ENCODE measurements around the gene UBD.

UBD gene

DNA sequence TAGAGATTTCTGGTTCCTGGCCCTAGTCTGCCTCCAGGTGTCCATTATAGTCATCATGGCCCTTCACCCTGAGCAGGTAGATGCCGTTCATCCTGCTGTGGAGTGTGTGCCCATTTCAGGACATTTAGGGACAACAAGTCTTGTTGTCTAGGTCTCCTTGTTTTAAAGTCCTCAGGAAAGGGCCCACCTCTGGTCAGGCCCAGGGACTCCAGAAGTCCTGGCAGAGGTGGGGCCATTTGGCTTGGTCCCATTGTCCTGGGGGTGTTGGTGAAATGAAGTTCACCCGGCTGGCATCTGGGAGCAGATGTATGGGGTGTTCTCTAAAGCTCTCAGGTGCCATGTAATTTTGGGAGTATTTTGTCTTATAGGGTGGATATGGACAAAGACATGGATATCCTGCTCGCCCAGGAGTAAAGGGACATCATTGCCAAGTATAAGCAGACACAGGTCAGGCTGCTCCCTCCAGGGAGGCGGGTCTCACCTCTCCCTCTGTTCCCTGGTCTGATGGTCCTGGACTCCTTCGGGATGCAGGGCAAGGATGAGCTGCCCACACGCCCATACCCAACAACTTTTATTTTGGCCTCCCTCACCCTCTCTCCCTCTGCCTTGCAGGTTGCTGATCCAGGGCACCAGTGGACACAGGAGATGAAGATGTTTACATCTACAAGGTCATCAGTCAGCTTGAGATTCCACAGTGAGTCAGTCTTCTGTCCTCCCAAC lies 40.1 kb downstream of the UBD start:
- no peak overlapping the region for H3K4me3 ChIP-seq (ENCODE audit: low read depth, low read length)
- H3K27me3 ChIP-seq (ENCODE audit: insufficient read depth, low read depth, severe bottlenecking) = peaks cover 28% of the 10 kb centered on the region
- H3K27ac ChIP-seq = no peak overlapping the region
- no peaks in the 10 kb centered on the region for H3K36me3 ChIP-seq
- DNase-seq = peak; percentile 4
- H3K9me3 ChIP-seq (ENCODE audit: severe bottlenecking) = peaks cover 6% of the 10 kb centered on the region
- no peak for TF ChIP-seq CTCF (IDR thresholded peaks at IDR 0.05; ENCODE audit: low read depth, low read length)

- peaks cover 2% of the 10 kb centered on the region for H3K9me3 ChIP-seq (ENCODE audit: severe bottlenecking)
- H3K36me3 ChIP-seq = no peaks in the 10 kb centered on the region
- peaks cover 24% of the 10 kb centered on the region for H3K27me3 ChIP-seq (ENCODE audit: insufficient read depth, low read depth, severe bottlenecking)
- DNase-seq = peak; percentile 2
- H3K4me3 ChIP-seq (ENCODE audit: low read depth, low read length) = no peak overlapping the region
- no peak for TF ChIP-seq CTCF (IDR thresholded peaks at IDR 0.05; ENCODE audit: low read depth, low read length)
- no peak overlapping the region for H3K27ac ChIP-seq
These were observed 41.6 kb downstream of the UBD start for GRCh38 chr6:29517728-29518440.

DNA sequence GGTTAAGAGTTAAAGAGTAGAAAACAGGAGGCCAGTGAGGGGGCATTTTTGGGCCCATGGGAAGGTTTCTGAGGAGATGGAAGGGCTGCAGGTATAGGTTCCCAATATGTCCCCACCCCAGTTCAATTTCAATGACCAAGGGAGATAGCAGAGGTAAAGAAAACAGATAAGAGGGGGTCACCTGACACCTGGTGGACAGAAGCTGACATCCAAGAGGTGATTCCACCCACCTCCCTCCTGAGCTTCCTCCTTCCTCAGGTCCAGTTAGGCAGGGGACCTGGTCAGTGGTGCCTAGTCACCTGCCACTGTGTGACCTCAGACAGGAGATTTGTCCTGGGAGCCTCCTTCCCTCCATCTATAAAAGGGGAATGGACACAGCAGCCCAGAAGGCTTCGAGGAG lies 42.3 kb downstream of the UBD start:
- TF ChIP-seq CTCF (IDR thresholded peaks at IDR 0.05; ENCODE audit: low read depth, low read length) = peak; percentile 58
- Histone ChIP-seq H3K4me3 (ENCODE audit: low read depth, low read length) (no peak overlapping the region), H3K36me3 (no peaks in the 10 kb centered on the region), H3K27me3 (ENCODE audit: insufficient read depth, low read depth, severe bottlenecking) (peaks cover 18% of the 10 kb centered on the region), H3K9me3 (ENCODE audit: severe bottlenecking) (no peaks in the 10 kb centered on the region), H3K27ac (no peak overlapping the region)
- DNase-seq = no peak

GRCh38 chr6:29516108-29516507 lies 43.4 kb downstream of the UBD start:
- Histone ChIP-seq H3K27me3 (ENCODE audit: insufficient read depth, low read depth, severe bottlenecking) (peaks cover 16% of the 10 kb centered on the region), H3K36me3 (no peaks in the 10 kb centered on the region), H3K9me3 (ENCODE audit: severe bottlenecking) (no peaks in the 10 kb centered on the region), H3K4me3 (ENCODE audit: low read depth, low read length) (no peak overlapping the region), H3K27ac (no peak overlapping the region)
- no peak for TF ChIP-seq CTCF (IDR thresholded peaks at IDR 0.05; ENCODE audit: low read depth, low read length)
- DNase-seq = no peak

DNA sequence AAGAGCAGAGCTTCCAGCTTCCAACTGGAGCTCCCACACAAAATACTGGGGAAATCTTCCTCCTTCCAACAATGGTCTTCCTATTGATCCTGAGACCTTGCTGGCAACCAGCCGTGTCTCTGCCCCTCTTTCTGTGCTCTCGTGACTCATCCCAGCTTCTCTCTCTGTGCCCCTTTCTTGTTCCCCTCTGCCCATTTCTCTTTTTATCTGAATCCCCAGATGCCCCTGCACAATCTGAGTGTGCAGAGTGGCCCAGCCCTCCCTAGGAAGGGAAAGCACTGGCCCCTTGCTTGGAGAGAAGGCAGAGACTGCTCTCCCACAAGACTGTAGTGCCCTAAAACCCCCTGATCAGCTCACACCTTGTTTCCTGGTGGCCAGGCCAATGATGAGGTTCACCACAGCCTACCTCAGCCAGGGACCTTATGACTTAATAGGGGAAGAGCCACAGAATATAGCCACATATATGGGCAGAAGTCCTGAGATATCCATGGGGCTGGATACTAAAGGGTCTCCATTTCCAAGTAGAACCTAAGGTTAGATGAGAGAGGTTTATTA lies 48.7 kb downstream of the UBD start:
- DNase-seq = peak; percentile 4
- Histone ChIP-seq H3K27me3 (ENCODE audit: insufficient read depth, low read depth, severe bottlenecking) (peaks cover 7% of the 10 kb centered on the region), H3K4me3 (ENCODE audit: low read depth, low read length) (no peak overlapping the region), H3K36me3 (no peaks in the 10 kb centered on the region), H3K9me3 (ENCODE audit: severe bottlenecking) (no peaks in the 10 kb centered on the region), H3K27ac (no peak overlapping the region)
- no peak for TF ChIP-seq CTCF (IDR thresholded peaks at IDR 0.05; ENCODE audit: low read depth, low read length)

All from WERI-Rb-1 (cell line).